AG04450 (cell line): ENCODE data around the gene SHANK2. TPM values are rescaled to one million over a fixed set of nuclear protein-coding genes. Genes with fewer than 3 reads are reported as not detected.

Experiments
- CTCF ChIA-PET: fragments of 300-600, 350-600 bp; formaldehyde crosslinking; extraction: SDS; loops from one replicate; lab custom pipeline; 2022; ENCODE audit warnings: antibody characterized with exemption, inconsistent platforms; lab: Charles Lee
- POLR2A ChIA-PET: fragments of 350-600 bp; formaldehyde crosslinking; extraction: SDS; loops from one replicate; lab custom pipeline; 2021; ENCODE audit warnings: antibody characterized with exemption, inconsistent platforms; lab: Yijun Ruan, JAX
- DNase-seq: peaks from one replicate; pipeline ENCODE4 v3.0.0-alpha.2; 2011; ENCODE audit warnings: low read depth, low spot score
- H3K27ac ChIP-seq: one replicate; pipeline ENCODE4 v1.5.1; 2012; ENCODE audit warnings: low read depth, low read length, control low read depth
- H3K27me3 ChIP-seq: one replicate; pipeline ENCODE4 v1.6.0; 2012; ENCODE audit warnings: low read length; ENCODE audit not compliant: control insufficient read depth, insufficient read depth
- H3K4me3 ChIP-seq: 2 replicates; pipeline ENCODE4 v1.5.1; 2011; ENCODE audit warnings: mild to moderate bottlenecking, low read depth, low read length, control low read depth
- H3K9me3 ChIP-seq: 2 replicates; pipeline ENCODE4 v1.5.1; 2012; ENCODE audit warnings: low read length; ENCODE audit not compliant: control insufficient read depth, insufficient read depth
- polyA plus RNA-seq: library from polyadenylated mRNA; depleted of rRNA; stranded (reverse); fragments of >200 nt; gene quantifications from 2 replicates; pipeline ENCODE4 v1.2.3, GENCODE V29; 2011
- TF ChIP-seq, protein P1 (sequence below): IDR thresholded peaks from 2 replicates; pipeline ENCODE4 v1.5.1; 2011; ENCODE audit warnings: low read depth, low read length, control low read depth, inconsistent platforms

Gene SHANK2
- polyA plus RNA-seq, 1 experiment: 0.72 TPM

DNA sequence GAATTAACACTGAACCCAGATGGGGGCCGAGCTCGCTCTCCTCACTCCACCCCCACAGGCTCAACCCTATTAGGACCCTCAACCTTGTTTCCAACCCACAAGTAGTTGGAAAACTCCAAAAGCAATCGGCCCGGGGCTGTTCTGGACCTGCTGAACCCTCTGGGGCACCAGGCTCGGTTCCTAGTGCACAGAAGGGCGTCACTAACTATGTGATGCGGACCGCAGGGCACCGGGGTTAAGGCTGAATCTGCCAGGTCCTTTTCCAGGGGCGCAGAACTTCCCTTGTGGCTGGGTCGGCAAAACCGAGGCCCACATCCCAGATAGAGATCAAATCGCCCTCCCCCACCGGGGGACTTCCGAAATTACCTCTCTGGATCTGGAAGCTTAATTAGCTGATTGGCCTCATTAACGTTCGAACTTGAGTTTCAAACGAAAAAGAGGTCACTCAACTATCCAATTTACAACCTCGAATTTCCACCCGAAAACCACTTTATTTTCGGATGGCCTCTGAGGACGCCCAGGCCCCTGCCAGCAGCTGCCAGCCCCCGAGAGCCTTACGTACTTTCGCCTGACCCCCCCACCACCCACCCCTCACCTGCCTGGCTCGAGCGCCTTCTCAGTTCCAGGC is 1.7 kb downstream of the SHANK2 start:
- Histone ChIP-seq H3K4me3 (no peak overlapping the region), H3K27me3 (peaks cover 40% of the 10 kb centered on the region), H3K9me3 (no peaks in the 10 kb centered on the region; the same call in 1 of the 2 replicates), H3K27ac (no peak overlapping the region)
- DNase-seq: no peak
- CTCF ChIA-PET: no interaction called here
- TF ChIP-seq, protein P1, sequence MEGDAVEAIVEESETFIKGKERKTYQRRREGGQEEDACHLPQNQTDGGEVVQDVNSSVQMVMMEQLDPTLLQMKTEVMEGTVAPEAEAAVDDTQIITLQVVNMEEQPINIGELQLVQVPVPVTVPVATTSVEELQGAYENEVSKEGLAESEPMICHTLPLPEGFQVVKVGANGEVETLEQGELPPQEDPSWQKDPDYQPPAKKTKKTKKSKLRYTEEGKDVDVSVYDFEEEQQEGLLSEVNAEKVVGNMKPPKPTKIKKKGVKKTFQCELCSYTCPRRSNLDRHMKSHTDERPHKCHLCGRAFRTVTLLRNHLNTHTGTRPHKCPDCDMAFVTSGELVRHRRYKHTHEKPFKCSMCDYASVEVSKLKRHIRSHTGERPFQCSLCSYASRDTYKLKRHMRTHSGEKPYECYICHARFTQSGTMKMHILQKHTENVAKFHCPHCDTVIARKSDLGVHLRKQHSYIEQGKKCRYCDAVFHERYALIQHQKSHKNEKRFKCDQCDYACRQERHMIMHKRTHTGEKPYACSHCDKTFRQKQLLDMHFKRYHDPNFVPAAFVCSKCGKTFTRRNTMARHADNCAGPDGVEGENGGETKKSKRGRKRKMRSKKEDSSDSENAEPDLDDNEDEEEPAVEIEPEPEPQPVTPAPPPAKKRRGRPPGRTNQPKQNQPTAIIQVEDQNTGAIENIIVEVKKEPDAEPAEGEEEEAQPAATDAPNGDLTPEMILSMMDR: no peak
- POLR2A ChIA-PET: no interaction called here

DNA sequence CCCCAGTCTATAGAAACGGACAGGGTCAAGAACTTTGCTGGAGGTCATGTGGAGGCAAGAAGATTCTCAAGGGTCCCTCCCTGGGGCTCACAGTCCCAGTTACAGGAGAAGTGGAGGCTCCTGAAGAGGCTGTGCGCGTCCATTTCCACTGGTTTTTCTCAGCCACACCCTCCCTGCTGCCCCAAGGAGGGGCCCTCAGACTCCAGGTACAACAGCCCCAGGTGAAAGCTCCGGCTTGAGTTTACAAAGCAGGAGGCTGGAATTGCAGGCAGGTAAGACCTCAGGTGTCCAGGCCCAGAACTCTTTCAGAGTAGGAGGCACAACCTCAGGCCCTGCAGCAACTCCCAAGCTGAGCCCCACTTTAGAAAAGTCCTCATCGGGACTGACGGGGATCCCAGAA is 3.1 kb downstream of the SHANK2 start:
- Histone ChIP-seq H3K27me3 (peaks cover 37% of the 10 kb centered on the region), H3K4me3 (no peak overlapping the region), H3K9me3 (no peaks in the 10 kb centered on the region; the same call in 1 of the 2 replicates), H3K27ac (no peak overlapping the region)
- DNase-seq: no peak
- TF ChIP-seq, protein P1: no peak
- ChIA-PET CTCF (no interaction called here), POLR2A (no interaction called here)

- peaks cover 37% of the 10 kb centered on the region for H3K27me3 ChIP-seq
- TF ChIP-seq, protein P1: no peak
- POLR2A ChIA-PET: no interaction called here
- no peaks in the 10 kb centered on the region; the same call in 1 of the 2 replicates for H3K9me3 ChIP-seq
- no peak for DNase-seq
- no peak overlapping the region for H3K4me3 ChIP-seq
- H3K27ac ChIP-seq: no peak overlapping the region
- CTCF ChIA-PET: no interaction called here
These were observed 3.7 kb downstream of the SHANK2 start for GRCh38 chr11:71248656-71249055.

DNA sequence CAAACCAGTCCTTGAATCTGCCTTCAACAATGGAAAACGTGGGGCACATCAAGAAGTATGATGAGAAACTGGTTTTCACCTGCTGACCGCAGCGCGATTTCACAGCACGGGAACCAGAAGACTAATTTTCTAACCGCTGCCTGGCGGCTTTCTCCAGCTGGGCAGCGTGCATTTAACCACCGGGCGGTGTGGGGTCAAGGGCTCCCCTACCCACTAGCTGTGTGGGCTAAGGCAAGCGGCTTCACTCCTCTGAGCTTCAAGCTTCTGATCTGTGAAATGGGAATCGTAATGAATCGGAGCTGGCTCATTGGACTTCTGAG is 4.2 kb downstream of the SHANK2 start:
- ChIA-PET POLR2A (no interaction called here), CTCF (no interaction called here)
- H3K4me3 ChIP-seq: no peak overlapping the region
- no peak for DNase-seq
- TF ChIP-seq, protein P1: no peak
- H3K27me3 ChIP-seq: peaks cover 37% of the 10 kb centered on the region
- H3K27ac ChIP-seq: no peak overlapping the region
- no peaks in the 10 kb centered on the region; the same call in 1 of the 2 replicates for H3K9me3 ChIP-seq

GRCh38 chr11:71247551-71248250 is 4.7 kb downstream of the SHANK2 start:
- no peak for DNase-seq
- Histone ChIP-seq H3K4me3 (no peak overlapping the region), H3K27ac (no peak overlapping the region), H3K27me3 (peaks cover 33% of the 10 kb centered on the region), H3K9me3 (no peaks in the 10 kb centered on the region; the same call in 1 of the 2 replicates)
- TF ChIP-seq, protein P1: no peak
- ChIA-PET POLR2A (no interaction called here), CTCF (interaction anchor here (0.6 kb wide), 1 partner anchor 421 kb away, joined by 5 read pairs; no protein-coding TSS in a partner anchor)
